OCI-LY7 (cell line): ENCODE results near the gene ZSWIM8. TPM values are rescaled to one million over a fixed set of nuclear protein-coding genes. Genes with fewer than 3 reads are reported as not detected.

Experiments
- BruUV-seq: library from RNA; stranded (reverse); fragments of 400-500 nt; replicated peaks from 2 replicates; lab custom pipeline; 2021; lab: Mats Ljungman, UMichigan
- CTCF ChIA-PET: fragments of 300-600 bp; sonication (Branson Sonifier 250); formaldehyde crosslinking; loops from one replicate; lab custom pipeline; 2022; ENCODE audit warnings: antibody characterized with exemption; ENCODE audit not compliant: unreplicated experiment; lab: Charles Lee
- POLR2A ChIA-PET: fragments of 300-600 bp; sonication (Branson Sonifier 250); formaldehyde crosslinking; loops from one replicate; lab custom pipeline; 2022; ENCODE audit warnings: antibody characterized with exemption; lab: Charles Lee
- DNase-seq: peaks from one replicate; pipeline ENCODE4 v3.0.0-alpha.2; 2015; ENCODE audit warnings: low spot score
- H2AFZ ChIP-seq: fragments of 200-600 bp; sonication (generic), shearing (Covaris generic); 2 replicates; pipeline ENCODE4 v1.6.1; 2014; ENCODE audit warnings: mild to moderate bottlenecking, antibody characterized with exemption, low read length, moderate library complexity
- H3K27ac ChIP-seq: fragments of 200-600 bp; sonication (generic); 2 replicates; pipeline ENCODE4 v1.5.1; 2014; ENCODE audit warnings: mixed run types, low read depth, mild to moderate bottlenecking, moderate library complexity, low read length, inconsistent platforms; ENCODE audit not compliant: poor library complexity, severe bottlenecking
- H3K36me3 ChIP-seq: fragments of 200-600 bp; sonication (generic); 2 replicates; pipeline ENCODE4 v1.6.1; 2014; ENCODE audit warnings: mild to moderate bottlenecking, antibody characterized with exemption, low read length, moderate library complexity, mixed read lengths; ENCODE audit not compliant: insufficient read depth
- H3K4me1 ChIP-seq: fragments of 200-600 bp; sonication (generic); 2 replicates; pipeline ENCODE4 v1.5.1; 2014; ENCODE audit warnings: mild to moderate bottlenecking, low read length; ENCODE audit not compliant: insufficient read depth, poor library complexity, severe bottlenecking
- H3K4me2 ChIP-seq: fragments of 200-600 bp; sonication (generic); 2 replicates; pipeline ENCODE4 v1.6.1; 2014; ENCODE audit warnings: mild to moderate bottlenecking, low read length
- H3K4me3 ChIP-seq: fragments of 200-600 bp; sonication (generic); 2 replicates; pipeline ENCODE4 v1.5.1; 2014; ENCODE audit warnings: mild to moderate bottlenecking, low read depth, low read length; ENCODE audit not compliant: poor library complexity, severe bottlenecking
- H3K79me2 ChIP-seq: fragments of 200-600 bp; sonication (generic); 2 replicates; pipeline ENCODE4 v1.6.1; 2016; ENCODE audit warnings: low read depth, mild to moderate bottlenecking, low read length, moderate library complexity, mixed read lengths; ENCODE audit not compliant: insufficient read depth
- H3K9me2 ChIP-seq: fragments of 200-600 bp; sonication (generic); 2 replicates; pipeline ENCODE4 v1.6.1; 2016; ENCODE audit warnings: mild to moderate bottlenecking, low read length, mixed read lengths; ENCODE audit not compliant: insufficient read depth
- H3K9me3 ChIP-seq: fragments of 200-600 bp; sonication (generic); 2 replicates; pipeline ENCODE4 v1.6.1; 2014; ENCODE audit warnings: mild to moderate bottlenecking, mixed run types, low read length, mixed read lengths
- H4K20me1 ChIP-seq: fragments of 200-600 bp; sonication (generic); 2 replicates; pipeline ENCODE4 v1.6.1; 2014; ENCODE audit warnings: mild to moderate bottlenecking, antibody characterized with exemption, low read length, moderate library complexity, mixed read lengths; ENCODE audit not compliant: insufficient read depth
- CTCF ChIP-seq: fragments of 200-600 bp; sonication (generic); conservative IDR thresholded peaks from 2 replicates; pipeline ENCODE4 v1.5.1; 2014; ENCODE audit warnings: mild to moderate bottlenecking, antibody characterized with exemption, low read length, moderate library complexity, mixed read lengths
- EZH2phosphoT487 ChIP-seq: fragments of 200-600 bp; sonication (generic); IDR thresholded peaks from 2 replicates; pipeline ENCODE4 v1.6.1; 2018; ENCODE audit warnings: low read depth, borderline replicate concordance, mild to moderate bottlenecking, mixed run types, antibody characterized with exemption, low read length, moderate library complexity, mixed read lengths
- intact Hi-C: fragments of 100-400 bp; cut with micrococcal nuclease; formaldehyde crosslinking; loops from one replicate; pipeline ENCODE4 v1.10.0; 2022; ENCODE audit not compliant: unreplicated experiment
- total RNA-seq, 2 experiments: library from RNA; depleted of rRNA in 1 of 2; stranded (reverse); fragments of >200 nt in 1 of 2; shearing (Covaris generic) in 1 of 2; gene quantifications; 2 replicates each; pipeline ENCODE4 v1.2.3, GENCODE V29; 2014 to 2022

Gene ZSWIM8
- total RNA-seq, 2 experiments from 2014 or later, result 22.0 to 52.6 TPM

GRCh38 chr10:73836427-73836980, 51.1 kb downstream of the ZSWIM8 start:
- TF ChIP-seq CTCF (no peak), EZH2phosphoT487 (no peak)
- ChIA-PET POLR2A (interaction anchor here (0.6 to 1.2 kb wide), 4 partner anchors 43 to 123 kb away, joined by 3 read pairs; no protein-coding TSS in a partner anchor), CTCF (interaction anchor here (0.6 kb wide), 1 partner anchor 64 kb away, joined by 3 read pairs; no protein-coding TSS in a partner anchor)
- Histone ChIP-seq H4K20me1 (no peaks in the 10 kb centered on the region), H3K4me1 (peaks cover 3% of the 10 kb centered on the region), H3K79me2 (no peaks in the 10 kb centered on the region), H3K9me3 (no peaks in the 10 kb centered on the region), H3K9me2 (no peaks in the 10 kb centered on the region), H3K4me3 (no peak overlapping the region), H3K27ac (no peak overlapping the region), H3K36me3 (peaks cover 12% of the 10 kb centered on the region; the same call in 1 of the 2 replicates), H3K4me2 (no peak overlapping the region), H2AFZ (no peak overlapping the region)
- intact Hi-C loops, result no loop called here
- no TSS peak for BruUV-seq
- no peak for DNase-seq

- TF ChIP-seq EZH2phosphoT487 (no peak), CTCF (no peak)
Measured at GRCh38 chr10:73837072-73837471, 51.7 kb downstream of the ZSWIM8 start.

GRCh38 chr10:73838008-73838567, 52.7 kb downstream of the ZSWIM8 start:
- no peaks in the 10 kb centered on the region for H3K9me3 ChIP-seq
- no TSS peak for BruUV-seq
- H3K9me2 ChIP-seq, result no peaks in the 10 kb centered on the region
- no peak overlapping the region for H2AFZ ChIP-seq
- intact Hi-C loops, result no loop called here
- CTCF ChIA-PET, result interaction anchor here (0.6 kb wide), 2 partner anchors 374 to 867 kb away, joined by 3 read pairs; no protein-coding TSS in a partner anchor
- TF ChIP-seq CTCF, result no peak
- TF ChIP-seq EZH2phosphoT487, result no peak
- no peak overlapping the region for H3K27ac ChIP-seq
- peaks cover 3% of the 10 kb centered on the region for H3K4me1 ChIP-seq
- H3K79me2 ChIP-seq, result no peaks in the 10 kb centered on the region
- H3K36me3 ChIP-seq, result peaks cover 21% of the 10 kb centered on the region; the same call in 1 of the 2 replicates
- H4K20me1 ChIP-seq, result no peaks in the 10 kb centered on the region
- H3K4me3 ChIP-seq, result no peak overlapping the region
- DNase-seq, result no peak
- POLR2A ChIA-PET, result no interaction called here
- no peak overlapping the region for H3K4me2 ChIP-seq

More at GRCh38 chr10:73837072-73837471, 51.7 kb downstream of the ZSWIM8 start:
- H3K9me3 ChIP-seq, result no peaks in the 10 kb centered on the region
- ChIA-PET CTCF (interaction anchor here (0.6 kb wide), 1 partner anchor 64 kb away, joined by 3 read pairs; no protein-coding TSS in a partner anchor), POLR2A (interaction anchor here (0.6 to 0.8 kb wide), 3 partner anchors 42 to 127 kb away, joined by 3 read pairs; no protein-coding TSS in a partner anchor)
- no peaks in the 10 kb centered on the region for H3K9me2 ChIP-seq
- BruUV-seq, result no TSS peak
- H4K20me1 ChIP-seq, result no peaks in the 10 kb centered on the region
- no peak overlapping the region for H2AFZ ChIP-seq
- no peak for DNase-seq
- no peaks in the 10 kb centered on the region for H3K79me2 ChIP-seq
- no peak overlapping the region for H3K4me3 ChIP-seq
- H3K4me1 ChIP-seq, result peaks cover 3% of the 10 kb centered on the region
- no peak overlapping the region for H3K4me2 ChIP-seq
- peaks cover 18% of the 10 kb centered on the region; the same call in 1 of the 2 replicates for H3K36me3 ChIP-seq
- intact Hi-C loops, result no loop called here
- H3K27ac ChIP-seq, result no peak overlapping the region
